EL (cell line): ENCODE measurements around the gene TMEM91.

Experiments used
- DNase-seq: peaks from one replicate; pipeline ENCODE4 v3.0.0-alpha.2; 2016

The TMEM91 gene

DNA sequence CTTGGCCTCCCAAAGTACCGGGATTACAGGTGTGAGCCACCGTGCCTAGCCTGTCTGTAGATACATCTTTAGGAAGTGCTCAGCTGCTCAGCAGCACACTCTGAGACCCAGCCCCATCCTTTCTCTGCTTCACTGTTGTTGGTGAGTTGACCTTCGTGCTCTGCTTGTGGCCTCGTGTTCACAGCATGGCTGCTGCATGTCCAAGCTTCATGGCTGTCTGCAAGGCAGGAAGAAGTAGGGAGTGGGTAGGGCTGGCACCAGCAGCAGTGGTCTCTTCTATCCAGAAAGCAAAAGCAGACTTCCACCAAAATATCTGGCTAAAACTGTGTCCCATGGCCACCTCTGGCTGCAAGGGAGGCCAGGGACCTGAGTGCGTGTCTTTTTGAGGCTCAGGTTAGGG, 36.6 kb downstream of the TMEM91 start:
- no peak for DNase-seq

DNA sequence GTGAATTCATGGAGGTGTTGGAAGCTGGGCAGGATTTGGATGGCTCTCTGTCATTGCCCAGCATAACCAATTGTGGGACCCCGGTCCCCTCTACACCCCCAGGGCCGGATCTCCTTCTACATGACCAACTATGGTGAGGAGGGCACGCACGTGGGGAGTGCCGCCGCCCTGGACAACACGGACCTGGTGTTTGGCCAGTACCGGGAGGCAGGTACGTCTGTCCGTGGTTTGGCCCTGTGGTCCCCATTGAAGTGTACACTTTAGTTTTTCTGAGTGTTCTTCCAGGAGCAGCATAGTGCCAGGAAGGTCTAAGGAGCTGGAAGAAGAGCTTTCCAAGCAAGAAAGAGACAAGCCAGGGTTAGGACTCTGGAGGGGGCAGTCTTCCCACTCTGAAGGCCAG, 37.6 kb downstream of the TMEM91 start:
- DNase-seq, result no peak

DNA sequence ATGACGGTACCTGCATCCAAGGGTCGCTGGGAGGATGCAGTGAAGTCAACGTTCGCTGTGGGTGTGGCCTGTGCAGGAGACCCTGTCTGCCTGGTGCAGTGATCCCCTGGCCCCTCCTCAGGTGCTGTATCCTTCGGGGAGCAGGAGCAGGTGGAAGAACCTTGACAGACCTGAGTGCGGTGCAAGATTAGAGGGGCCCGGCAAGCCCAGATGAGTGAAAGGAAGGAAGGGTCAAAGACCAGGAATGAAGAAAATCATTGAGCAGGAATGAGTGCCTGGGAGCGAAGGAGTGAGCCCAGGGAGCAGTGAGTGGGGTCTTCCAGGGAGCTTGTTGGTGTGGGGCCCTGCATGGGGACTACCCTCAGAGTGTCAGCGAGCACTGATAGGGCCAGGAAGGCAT, 38.1 kb downstream of the TMEM91 start:
- DNase-seq, result no peak

DNA sequence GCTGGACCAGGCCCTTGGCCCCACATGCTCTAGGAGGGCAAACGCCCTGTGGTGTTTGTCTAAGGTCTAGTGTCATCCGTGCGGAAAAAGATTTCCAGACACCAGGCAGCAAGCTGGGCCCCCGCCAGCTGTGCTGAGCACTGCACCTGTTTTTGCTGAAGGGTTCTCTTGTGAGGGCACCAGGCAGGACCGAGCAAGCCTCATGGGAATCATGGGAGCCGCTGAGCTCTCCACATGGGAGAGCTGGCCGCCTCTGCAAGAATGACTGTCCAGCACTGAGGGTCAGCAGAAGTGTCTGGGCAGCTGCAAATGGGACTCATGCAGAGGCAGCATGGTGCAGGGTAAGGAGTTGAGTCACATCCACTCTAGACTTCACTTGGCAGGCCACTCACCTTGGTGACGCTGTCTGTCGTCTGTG, 38.8 kb downstream of the TMEM91 start:
- no peak for DNase-seq

DNA sequence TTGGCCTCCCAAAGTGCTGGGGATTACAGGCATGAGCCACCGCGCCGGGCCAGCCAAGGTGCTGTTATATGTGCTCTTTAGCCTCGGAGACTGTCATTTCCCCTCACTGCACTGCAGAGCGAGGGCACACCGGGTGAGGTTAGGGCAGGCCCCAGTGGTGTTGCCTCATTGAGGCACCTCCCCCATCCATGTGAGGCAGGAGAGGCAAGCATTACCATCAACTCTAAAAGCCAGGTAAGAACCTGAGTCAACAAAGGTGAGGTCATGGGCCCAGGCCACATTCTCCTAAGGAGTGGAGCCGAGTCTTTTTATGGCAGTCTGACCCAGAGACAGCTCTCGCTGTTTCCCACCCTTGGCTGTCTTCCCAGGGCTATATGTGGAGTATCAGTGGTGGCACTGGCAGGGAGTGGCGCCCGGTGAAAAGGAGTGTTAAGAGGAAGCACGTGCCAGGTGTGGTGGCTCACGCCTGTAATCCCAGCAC, 39.9 kb downstream of the TMEM91 start:
- DNase-seq, result no peak

DNA sequence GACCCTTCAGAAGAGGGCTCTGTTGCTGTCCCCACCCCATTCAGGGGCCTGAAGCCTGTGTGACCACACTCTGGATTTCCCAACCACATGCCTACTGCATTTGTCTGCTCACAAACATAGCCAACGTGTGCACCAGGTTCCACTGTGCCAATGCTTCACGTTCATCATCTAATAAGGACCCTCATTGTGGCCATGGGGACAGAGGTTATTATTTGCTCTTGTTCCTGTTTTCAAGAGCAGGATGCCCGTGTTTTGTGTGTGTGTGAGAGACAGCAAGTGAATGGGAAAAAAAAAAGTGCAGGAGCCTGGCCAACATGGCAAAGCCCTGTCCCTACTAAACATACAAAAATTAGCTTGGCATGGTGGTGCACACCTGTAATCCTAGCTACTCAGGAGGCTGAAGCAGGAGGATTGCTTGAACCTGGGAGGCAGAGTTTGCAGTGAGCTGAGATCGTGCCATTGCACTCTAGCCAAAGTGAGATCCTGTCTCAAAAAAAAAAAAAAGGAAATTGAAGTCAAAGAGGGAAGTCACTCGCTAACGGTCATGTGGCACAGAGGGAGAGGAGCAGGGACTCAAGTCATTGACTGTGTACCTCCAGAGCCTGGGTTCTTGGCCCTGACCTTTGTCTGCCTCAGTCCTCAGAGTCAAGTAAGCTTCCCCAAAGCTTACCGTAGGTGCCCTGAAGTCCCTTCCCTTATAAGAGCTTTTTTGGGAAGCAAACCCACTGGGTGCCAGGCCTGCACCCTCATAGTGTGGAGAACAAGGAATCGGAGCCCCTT, 44.0 kb downstream of the TMEM91 start:
- DNase-seq, result no peak

DNA sequence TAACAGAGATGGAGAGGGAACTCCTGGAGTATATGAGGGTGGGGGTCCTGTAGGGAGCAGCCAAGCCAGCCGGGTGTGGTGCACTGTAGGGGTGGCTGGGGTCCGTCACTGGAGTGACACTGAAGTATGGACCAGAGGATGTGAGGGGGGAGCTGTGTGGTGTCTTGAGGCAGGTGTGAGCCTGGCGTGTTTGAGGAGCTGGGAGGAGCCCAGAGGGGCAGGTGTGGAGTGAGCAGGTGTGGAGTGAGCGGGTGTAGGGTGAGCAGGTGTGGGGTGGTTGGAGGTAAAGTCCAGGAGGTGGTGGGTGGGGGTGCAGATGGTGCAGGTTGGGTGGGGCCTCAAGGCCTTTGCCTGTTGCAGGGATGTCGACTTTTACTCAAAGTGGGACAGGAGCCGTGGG, 45.0 kb downstream of the TMEM91 start:
- no peak for DNase-seq

DNA sequence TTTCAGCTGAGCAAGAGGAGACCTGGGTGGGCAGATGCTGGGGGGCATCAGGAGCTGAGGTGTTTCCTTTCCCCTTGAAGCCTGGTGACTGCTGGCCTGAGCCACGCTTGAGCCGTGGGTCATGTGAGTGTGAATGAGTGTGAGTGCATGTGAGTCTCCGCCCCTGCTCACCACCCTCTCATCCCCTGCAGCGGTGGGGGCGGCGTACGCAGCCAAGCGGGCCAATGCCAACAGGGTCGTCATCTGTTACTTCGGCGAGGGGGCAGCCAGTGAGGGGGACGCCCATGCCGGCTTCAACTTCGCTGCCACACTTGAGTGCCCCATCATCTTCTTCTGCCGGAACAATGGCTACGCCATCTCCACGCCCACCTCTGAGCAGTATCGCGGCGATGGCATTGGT, 45.6 kb downstream of the TMEM91 start:
- no peak for DNase-seq

DNA sequence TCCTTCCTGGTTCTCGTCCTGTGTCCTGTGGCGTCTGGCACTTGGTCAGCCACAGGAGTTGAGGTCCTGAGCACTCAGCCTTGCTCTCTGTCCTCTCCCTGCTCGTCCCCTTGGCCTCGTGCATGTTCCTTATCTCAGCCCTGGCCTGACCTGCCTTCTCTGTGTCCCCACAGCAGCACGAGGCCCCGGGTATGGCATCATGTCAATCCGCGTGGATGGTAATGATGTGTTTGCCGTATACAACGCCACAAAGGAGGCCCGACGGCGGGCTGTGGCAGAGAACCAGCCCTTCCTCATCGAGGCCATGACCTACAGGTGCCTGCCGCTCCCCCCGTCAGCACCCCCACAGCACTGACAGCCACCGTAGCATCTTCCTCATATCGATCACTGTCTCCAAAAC, 46.1 kb downstream of the TMEM91 start:
- DNase-seq, result no peak

DNA sequence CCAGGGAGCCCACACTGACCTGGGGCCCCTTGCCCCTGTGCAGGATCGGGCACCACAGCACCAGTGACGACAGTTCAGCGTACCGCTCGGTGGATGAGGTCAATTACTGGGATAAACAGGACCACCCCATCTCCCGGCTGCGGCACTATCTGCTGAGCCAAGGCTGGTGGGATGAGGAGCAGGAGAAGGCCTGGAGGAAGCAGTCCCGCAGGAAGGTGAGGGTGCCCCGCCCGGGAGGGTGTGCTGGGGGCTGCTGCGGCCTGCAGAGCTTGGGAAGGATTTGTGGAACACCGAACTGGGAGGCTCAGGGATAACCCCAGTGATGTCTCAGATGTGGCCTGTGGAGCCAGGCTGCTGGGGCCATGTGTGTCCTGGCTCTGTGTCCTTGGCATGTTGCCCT, 46.6 kb downstream of the TMEM91 start:
- DNase-seq, result no peak

DNA sequence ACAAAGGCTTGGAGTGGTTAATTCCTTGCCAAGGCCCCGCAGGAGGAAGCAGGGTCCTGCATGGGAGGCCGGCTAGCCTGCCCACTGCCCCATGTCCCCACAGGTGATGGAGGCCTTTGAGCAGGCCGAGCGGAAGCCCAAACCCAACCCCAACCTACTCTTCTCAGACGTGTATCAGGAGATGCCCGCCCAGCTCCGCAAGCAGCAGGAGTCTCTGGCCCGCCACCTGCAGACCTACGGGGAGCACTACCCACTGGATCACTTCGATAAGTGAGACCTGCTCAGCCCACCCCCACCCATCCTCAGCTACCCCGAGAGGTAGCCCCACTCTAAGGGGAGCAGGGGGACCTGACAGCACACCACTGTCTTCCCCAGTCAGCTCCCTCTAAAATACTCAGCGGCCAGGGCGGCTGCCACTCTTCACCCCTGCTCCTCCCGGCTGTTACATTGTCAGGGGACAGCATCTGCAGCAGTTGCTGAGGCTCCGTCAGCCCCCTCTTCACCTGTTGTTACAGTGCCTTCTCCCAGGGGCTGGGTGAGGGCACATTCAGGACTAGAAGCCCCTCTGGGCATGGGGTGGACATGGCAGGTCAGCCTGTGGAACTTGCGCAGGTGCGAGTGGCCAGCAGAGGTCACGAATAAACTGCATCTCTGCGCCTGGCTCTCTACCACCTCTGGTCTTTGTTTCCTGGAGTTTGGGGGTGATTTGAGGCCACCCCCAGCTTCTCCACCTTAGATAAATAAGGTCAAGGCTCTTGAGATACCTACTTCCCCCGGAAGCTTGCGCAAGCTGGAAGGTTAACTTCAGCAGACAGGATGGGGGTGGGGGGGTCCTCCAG, 48.2 kb downstream of the TMEM91 start:
- no peak for DNase-seq

DNA sequence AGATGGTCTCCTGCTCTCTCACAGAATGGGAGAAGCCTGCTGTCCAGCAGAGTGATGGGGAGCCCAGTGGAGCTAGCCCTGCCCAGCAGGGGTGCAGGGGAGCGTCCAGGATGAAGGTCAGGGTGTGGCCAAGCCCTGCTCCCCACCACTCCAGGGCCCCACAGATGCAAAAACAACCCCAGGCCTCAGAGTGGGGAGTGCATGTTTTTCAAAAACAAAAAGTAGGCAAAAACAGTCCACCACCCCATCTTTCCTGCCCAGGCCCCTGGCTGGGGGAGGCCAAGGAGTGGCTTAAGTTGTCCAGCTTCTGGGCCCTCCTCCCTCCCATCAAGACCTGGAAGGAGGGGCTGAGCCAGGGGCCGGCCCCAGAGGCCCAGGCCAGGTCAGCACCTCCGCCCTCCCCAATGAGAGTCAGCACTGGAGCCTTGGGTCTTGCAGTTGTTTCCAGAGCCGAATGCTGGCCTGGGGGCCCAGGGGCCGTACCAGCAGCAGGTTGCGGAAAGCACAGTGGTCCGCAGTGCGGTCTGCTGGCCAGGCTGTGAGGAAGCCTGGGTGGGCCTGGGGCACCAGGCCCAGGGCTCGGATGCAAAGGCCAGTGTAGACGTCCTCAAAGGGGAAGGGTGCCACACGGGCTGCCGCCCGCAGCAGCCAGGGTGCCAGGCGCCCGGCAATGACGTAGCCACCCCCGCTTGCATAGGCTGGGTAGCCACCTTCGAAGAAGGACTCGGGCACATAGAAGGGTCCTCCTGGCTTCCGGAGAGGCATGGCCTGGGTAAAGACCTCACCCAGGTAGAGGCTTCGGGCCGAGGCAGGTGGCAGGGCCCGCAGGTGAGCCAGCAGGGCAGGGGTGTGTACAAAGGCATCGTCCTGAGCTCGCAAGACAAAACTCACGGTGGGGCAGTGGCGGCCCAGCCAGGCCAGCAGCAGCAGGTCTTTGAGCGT, 49.1 kb downstream of the TMEM91 start:
- DNase-seq, result no peak

DNA sequence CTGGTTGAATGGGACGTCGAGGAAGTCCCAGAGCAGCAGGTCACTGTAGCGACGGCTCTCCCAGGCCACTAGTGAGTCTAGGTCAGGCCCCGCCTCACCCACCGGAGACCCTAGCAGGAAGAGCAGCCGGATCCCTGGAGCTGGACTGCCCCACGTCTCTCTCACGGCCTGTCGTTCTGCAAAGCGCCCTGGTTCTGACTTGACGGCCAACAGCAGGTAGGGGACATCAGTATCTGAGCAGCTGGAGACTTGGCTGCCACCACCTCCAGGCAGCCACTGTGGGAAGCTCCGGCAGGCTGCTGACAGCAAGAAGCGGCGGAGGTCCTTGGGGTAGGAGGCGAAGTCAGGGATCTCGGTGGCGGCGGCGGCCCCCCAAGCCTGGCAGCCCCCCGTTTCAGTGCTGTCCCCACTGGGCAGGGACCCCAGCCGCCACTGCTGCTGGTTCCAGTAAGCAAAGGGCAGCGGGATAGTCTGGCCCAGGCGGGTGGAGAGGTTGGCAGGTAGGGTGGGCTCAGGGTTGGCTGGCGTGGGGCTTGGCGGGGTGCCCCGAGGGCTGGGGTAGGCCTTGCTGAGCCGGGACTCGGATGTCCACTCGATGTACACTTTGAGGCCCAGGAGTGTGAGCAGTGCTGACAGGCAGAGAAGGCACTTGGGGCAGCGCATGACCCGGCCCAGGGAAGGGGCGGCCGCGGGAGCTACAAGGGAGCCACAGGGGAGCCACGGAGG, 49.9 kb downstream of the TMEM91 start:
- DNase-seq, result no peak

DNA sequence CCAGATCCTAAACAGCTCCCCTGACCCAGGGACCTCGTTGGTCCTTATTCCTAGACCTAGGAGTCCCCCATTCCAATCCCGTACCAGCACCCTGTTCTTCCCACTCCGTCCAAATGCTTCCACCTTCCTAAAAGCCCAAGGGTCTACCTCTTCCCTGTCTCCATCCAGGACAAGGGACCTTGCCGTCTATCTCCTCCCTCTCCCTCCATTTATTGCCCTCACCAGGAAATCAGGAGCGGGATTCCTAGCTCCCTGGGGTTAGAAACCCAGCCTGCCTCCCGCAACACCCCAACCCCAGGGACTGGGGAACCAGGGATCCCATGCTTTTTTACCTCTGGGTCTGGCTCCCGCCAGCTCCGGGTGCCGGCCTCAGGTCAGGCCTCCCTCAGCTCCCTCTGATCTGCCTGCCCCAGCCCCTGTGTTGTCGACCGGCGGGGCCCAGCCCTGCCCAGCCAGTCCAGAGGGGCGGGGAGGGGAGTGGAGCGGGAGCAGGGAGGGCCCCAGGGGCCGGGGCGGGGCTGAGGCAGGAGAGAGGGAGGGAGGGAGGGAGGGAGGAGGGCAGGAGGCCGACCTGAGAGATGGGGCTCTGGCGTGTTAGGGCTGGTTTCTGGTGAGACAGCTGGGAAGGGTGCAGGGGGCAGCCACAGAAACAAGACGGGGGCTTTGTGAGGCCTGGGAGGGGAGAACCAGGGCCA, 50.8 kb downstream of the TMEM91 start, which contains the start of gene B3GNT8:
Gene B3GNT8 (minus strand): TSS at position 423 of the 695 bp plus-strand sequence. CDS start 596 bp downstream, outside the sequence.
- DNase-seq, result peak; percentile 64

DNA sequence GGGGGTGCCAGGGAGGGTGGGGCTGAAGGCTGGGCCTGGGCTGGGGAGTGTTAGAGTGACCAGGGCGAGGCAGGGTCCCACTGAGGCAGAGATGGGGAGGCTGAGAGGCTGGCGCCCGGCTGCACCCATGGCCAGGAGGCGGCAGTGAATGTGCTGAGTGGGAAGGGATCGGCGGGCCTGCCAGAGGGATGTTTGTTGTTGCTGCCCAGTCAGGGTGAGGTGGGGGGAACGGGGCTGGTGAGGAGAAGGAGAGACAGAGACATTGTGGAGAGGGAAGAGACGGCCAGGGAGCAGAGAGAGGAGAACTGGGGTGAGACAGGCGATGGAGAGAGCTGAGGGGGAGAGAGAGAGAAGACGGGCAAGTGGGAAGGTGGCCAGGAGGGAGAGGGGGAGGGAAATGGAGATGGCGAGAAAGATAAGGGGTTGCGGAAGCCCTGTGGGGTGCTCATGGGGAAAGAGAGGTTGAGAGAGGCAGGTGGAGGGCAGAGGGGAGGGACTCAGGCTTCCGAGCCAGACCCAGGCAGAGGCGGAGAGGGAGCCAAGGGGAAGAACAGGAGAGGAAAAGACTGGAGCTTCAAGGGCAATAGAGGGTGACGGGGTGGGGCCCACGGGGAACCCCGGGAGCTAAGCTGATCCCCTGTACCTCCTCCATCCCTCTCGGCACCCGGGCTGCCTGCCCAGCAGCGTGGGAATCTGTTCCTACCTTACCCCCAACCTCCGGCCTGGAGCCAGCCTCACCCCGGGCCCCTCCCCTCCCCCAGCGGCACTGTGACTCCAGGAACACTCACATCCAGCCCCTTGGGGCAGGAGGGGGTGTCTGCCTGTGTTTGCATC, 51.5 kb downstream of the TMEM91 start:
- DNase-seq, result peak; percentile 10

DNA sequence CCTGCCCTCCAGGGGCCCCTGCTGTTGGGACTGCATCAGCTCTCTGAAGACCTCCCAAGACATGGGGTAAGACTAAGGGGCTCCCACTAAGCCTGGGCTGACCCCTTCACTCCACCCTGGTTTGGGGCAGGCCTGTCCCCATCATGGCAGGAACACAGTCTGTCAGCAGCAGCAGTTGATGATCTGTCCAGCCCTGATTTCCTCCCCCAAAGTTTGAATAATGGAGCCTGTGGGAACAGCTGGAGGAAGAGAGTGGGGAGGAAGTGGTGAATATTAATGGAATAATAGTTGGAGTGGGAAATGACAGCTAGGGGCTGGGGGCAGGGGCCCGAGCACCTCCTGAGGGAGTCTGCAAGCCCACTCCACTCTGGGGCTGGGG, 52.1 kb downstream of the TMEM91 start:
- DNase-seq, result no peak

DNA sequence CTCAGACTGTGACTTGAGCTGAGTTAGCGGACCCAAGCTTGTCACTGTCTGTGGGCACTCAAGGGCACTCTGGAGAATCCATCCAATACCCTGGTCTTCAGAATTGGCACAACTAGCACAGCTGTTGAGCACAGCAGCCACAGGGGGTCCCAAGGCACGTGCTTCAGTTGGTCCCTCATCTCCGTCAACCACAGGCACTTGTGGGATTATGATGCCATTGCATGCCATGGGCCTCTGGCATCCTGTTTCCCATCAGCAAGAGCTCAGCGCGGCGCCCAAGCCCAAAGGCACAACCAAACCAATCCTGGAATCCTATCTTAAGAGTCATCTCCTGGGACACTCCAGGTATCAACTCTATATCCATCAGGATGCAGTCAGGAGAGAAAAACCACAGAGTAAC, 54.6 kb downstream of the TMEM91 start:
- DNase-seq, result peak; percentile 10

DNA sequence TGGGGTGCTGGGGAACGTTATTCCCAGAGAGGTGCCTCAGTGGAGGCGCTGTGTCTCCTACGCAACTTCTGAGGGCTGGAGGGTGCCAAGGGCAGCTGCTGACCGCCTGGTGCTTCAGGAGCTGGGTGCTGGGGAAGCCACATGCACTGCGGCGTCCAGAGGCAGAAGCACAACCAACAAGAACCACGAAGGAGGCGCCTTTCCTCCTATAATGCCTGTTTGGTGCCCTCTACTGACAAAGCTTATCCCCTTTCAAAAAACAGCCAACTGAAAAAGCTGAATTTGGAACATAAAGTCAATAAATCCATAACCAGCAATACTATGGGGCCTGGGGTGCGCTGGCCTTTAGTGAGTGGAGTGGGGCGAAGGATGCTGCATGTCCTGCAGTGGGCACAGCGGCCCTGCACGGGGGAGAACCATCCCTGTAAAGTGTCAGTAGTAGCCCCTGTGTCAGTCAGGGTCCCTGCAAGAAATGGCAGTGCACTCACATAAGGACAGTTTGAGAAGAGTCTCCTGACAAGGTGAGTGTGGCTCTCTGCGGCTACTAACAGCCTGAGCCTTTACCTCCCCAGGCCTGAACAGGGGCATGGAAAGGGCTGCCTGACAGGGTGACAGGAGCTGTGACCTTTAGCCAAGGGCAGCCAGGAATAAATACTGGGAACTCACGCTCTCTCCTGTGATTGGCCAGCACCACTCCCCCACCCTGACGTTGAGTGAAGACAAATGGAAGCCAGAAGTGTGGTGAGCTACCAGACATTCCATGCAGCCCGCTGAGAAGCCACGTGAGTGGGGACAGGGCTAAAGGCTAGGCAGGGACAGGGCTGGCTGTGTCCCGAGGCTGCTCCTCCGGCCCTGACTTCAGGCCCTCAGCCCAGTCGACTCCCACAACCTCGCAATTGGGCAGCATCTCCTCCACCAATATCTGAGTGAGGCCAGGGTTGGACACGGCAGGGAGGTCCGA, 55.4 kb downstream of the TMEM91 start:
- peak; percentile 25 for DNase-seq

DNA sequence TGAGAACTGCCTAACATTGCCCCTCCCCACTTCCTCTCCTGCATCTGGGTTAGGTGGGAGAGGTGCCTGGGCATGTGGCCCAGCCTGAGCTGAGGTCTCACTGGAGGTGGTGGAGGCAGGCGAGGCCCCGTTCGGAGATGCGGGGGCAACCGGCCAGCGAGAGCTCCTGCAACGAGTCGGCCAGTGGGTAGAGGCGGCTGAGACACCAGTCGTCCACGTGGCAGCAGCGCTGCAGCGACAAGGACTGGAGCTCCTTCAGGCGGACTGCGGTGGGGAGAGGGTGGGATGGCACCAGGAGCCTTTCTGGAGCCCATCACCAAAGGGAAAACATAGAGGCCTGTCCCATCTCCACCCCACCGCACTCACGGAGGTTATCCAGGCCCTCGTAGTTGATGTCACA, 56.8 kb downstream of the TMEM91 start:
- no peak for DNase-seq
